Measurements from ENCODE around the gene PHOSPHO2. TPM values are rescaled to one million over a fixed set of nuclear protein-coding genes. Genes with fewer than 3 reads are reported as not detected.

PHOSPHO2 gene
- total and polyA plus RNA-seq, 9 of the 15 experiments (the other 6 are each of a cell fraction or from before 2014, with no cell fraction given): 7.8 to 19.1 (median 11.7) TPM

DNA sequence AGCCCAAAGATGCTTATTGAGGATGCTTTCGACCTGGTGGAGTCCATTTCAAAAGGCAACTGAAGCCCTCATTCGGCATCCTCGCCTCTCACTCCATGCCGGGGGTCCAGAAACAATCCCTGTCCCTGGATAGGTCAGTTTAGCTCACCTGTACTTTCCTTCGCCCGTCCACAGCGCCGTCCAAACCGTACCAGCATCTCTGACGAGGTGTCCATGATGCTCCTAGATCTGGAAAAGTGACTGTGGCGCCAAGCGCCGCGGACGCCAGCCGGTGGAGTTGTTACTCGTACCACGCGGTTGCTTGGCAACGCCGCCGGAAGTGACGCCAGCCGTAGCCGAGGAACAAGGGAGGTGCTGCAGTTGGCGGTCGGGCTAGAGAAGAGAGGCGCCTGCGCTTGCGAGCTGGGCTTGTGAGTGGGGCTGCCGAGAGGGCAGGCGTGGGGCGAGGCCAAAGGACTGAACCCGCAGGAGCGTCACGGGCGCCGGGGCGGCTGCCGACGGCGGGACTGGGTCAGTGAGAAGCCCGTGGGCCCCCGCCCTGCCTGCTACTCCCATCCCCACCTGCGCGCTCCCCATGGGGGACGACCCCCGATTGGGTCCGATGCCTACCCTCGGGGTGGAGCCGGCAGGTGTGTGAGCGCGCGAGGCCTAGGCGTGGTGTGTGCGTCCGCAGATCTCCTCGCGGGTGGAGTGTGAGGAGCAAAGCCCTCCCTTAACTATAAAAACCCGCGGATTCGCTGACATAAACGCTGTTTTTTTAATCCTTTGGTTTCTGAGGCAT lies at the start of gene PHOSPHO2, which contains the start of gene CFAP210 (continued):
- no peak; the same call in 1 of the 2 replicates for TF ChIP-seq MYNN (IDR thresholded peaks at IDR 0.05)
- TF ChIP-seq MYNN (CRISPR knock-in tag; IDR thresholded peaks at IDR 0.05): no peak
- TF ChIP-seq KDM5B (IDR thresholded peaks at IDR 0.05; ENCODE audit: insufficient replicate concordance, low read depth, low read length): peak; percentile 93
- peak in 2 of 3 experiments; percentile 67 to 78 for TF ChIP-seq YY1 (IDR thresholded peaks at IDR 0.05; ENCODE audit: borderline replicate concordance in 1 of 3, control insufficient read depth in 1 of 3, extremely low read depth in 1 of 3, insufficient read depth in 3 of 3, insufficient read length in 1 of 3, insufficient replicate concordance in 2 of 3, low read depth in 1 of 3, low read length in 2 of 3)
- no peak for TF ChIP-seq KAT8 (IDR thresholded peaks at IDR 0.05; ENCODE audit: low read depth)
- TF ChIP-seq SUPT5H (IDR thresholded peaks at IDR 0.05): peak; percentile 94
- peak; percentile 45; the same call in 1 of the 2 replicates for TF ChIP-seq SIN3B (IDR thresholded peaks at IDR 0.05; ENCODE audit: low read depth)
- peak; percentile 97; the same call in 1 of the 2 replicates for TF ChIP-seq KAT7 (CRISPR knock-in tag; IDR thresholded peaks at IDR 0.05; ENCODE audit: borderline replicate concordance)
- TF ChIP-seq EZH2 (IDR thresholded peaks at IDR 0.05; ENCODE audit: borderline replicate concordance, low read depth, low read length): no peak
- TF ChIP-seq HCFC1 (IDR thresholded peaks at IDR 0.05; ENCODE audit: low read depth, low read length): peak; percentile 47
- peak; percentile 80; the same call in 1 of the 2 replicates for TF ChIP-seq ZEB2 (IDR thresholded peaks at IDR 0.05)
- TF ChIP-seq CREB3L1 (IDR thresholded peaks at IDR 0.05; ENCODE audit: borderline replicate concordance, low read depth): peak; percentile 53; the same call in 1 of the 2 replicates
- peak; percentile 59; the same call in 1 of the 2 replicates for TF ChIP-seq ESRRA (IDR thresholded peaks at IDR 0.05; ENCODE audit: borderline replicate concordance, low read depth)
- no peak for TF ChIP-seq HNRNPK (IDR thresholded peaks at IDR 0.05; ENCODE audit: low read depth, low read length, poor library complexity, severe bottlenecking)
- TF ChIP-seq TEAD1 (CRISPR knock-in tag; IDR thresholded peaks at IDR 0.05): no peak; a peak in 1 of 4 replicates
- TF ChIP-seq, protein P1, sequence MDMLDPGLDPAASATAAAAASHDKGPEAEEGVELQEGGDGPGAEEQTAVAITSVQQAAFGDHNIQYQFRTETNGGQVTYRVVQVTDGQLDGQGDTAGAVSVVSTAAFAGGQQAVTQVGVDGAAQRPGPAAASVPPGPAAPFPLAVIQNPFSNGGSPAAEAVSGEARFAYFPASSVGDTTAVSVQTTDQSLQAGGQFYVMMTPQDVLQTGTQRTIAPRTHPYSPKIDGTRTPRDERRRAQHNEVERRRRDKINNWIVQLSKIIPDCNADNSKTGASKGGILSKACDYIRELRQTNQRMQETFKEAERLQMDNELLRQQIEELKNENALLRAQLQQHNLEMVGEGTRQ (CRISPR knock-in tag; IDR thresholded peaks at IDR 0.05): no peak
- peak; percentile 86 for TF ChIP-seq HMGN3 (IDR thresholded peaks at IDR 0.05; ENCODE audit: borderline replicate concordance, extremely low read depth, insufficient read length, low read depth, low read length)
- TF ChIP-seq, protein P2, sequence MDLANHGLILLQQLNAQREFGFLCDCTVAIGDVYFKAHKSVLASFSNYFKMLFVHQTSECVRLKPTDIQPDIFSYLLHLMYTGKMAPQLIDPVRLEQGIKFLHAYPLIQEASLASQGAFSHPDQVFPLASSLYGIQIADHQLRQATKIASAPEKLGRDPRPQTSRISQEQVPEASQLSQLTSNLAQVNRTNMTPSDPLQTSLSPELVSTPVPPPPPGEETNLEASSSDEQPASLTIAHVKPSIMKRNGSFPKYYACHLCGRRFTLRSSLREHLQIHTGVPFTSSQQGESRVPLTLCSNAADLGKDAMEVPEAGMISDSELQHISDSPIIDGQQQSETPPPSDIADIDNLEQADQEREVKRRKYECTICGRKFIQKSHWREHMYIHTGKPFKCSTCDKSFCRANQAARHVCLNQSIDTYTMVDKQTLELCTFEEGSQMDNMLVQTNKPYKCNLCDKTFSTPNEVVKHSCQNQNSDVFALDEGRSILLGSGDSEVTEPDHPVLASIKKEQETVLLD (IDR thresholded peaks at IDR 0.05): peak; percentile 88
- peak; percentile 60 for TF ChIP-seq SMAD1 (IDR thresholded peaks at IDR 0.05; ENCODE audit: low read depth, low read length, partially characterized antibody)
- TF ChIP-seq MEIS2 (IDR thresholded peaks at IDR 0.05; ENCODE audit: partially characterized antibody): peak; percentile 50
- no peak for TF ChIP-seq ZFPM2 (CRISPR knock-in tag; IDR thresholded peaks at IDR 0.05)
- TF ChIP-seq, protein P3, sequence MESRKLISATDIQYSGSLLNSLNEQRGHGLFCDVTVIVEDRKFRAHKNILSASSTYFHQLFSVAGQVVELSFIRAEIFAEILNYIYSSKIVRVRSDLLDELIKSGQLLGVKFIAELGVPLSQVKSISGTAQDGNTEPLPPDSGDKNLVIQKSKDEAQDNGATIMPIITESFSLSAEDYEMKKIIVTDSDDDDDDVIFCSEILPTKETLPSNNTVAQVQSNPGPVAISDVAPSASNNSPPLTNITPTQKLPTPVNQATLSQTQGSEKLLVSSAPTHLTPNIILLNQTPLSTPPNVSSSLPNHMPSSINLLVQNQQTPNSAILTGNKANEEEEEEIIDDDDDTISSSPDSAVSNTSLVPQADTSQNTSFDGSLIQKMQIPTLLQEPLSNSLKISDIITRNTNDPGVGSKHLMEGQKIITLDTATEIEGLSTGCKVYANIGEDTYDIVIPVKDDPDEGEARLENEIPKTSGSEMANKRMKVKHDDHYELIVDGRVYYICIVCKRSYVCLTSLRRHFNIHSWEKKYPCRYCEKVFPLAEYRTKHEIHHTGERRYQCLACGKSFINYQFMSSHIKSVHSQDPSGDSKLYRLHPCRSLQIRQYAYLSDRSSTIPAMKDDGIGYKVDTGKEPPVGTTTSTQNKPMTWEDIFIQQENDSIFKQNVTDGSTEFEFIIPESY (CRISPR knock-in tag; IDR thresholded peaks at IDR 0.05): no peak
